ENCODE data around the gene FAM50A.

- TF ChIP-seq EZH2 (IDR thresholded peaks at IDR 0.05; ENCODE audit: low read depth) (no peak), CTCF (conservative IDR thresholded peaks at IDR 0.05) (no peak)
Observed at GRCh38 chrX:154469114-154469513, 25.2 kb downstream of the FAM50A start.
